Nephron (organoid): ENCODE data around the gene ZFYVE21.

Source experiments
- H3K27ac Mint-ChIP-seq, 3 experiments: 2 replicates each; pipeline ENCODE4 v1.8.0; 2020; ENCODE audit warnings: mixed read lengths in 3 of 3, mild to moderate bottlenecking in 2 of 3, moderate library complexity in 1 of 3
- H3K27me3 Mint-ChIP-seq: 2 replicates; pipeline ENCODE4 v1.8.0; 2021; ENCODE audit warnings: low read depth, mild to moderate bottlenecking, moderate library complexity, mixed read lengths
- H3K36me3 Mint-ChIP-seq: 2 replicates; pipeline ENCODE4 v1.8.0; 2020; ENCODE audit warnings: low read depth, mixed read lengths
- H3K4me1 Mint-ChIP-seq: 2 replicates; pipeline ENCODE4 v1.8.0; 2020; ENCODE audit warnings: mixed read lengths
- H3K4me3 Mint-ChIP-seq, 3 experiments: 2 replicates each; pipeline ENCODE4 v1.8.0; 2020; ENCODE audit warnings: mild to moderate bottlenecking in 3 of 3, mixed read lengths in 3 of 3, moderate library complexity in 2 of 3
- H3K9me3 Mint-ChIP-seq: 2 replicates; pipeline ENCODE4 v1.8.0; 2020; ENCODE audit warnings: mixed read lengths
- TF ChIP-seq, protein P1 (sequence below), 3 experiments: fragments of 200-600 bp; sonication (generic); IDR thresholded peaks; one replicate each; pipeline ENCODE4 v1.5.0; 2021; ENCODE audit warnings: antibody characterized with exemption in 3 of 3; ENCODE audit not compliant: unreplicated experiment in 3 of 3

The ZFYVE21 gene

DNA sequence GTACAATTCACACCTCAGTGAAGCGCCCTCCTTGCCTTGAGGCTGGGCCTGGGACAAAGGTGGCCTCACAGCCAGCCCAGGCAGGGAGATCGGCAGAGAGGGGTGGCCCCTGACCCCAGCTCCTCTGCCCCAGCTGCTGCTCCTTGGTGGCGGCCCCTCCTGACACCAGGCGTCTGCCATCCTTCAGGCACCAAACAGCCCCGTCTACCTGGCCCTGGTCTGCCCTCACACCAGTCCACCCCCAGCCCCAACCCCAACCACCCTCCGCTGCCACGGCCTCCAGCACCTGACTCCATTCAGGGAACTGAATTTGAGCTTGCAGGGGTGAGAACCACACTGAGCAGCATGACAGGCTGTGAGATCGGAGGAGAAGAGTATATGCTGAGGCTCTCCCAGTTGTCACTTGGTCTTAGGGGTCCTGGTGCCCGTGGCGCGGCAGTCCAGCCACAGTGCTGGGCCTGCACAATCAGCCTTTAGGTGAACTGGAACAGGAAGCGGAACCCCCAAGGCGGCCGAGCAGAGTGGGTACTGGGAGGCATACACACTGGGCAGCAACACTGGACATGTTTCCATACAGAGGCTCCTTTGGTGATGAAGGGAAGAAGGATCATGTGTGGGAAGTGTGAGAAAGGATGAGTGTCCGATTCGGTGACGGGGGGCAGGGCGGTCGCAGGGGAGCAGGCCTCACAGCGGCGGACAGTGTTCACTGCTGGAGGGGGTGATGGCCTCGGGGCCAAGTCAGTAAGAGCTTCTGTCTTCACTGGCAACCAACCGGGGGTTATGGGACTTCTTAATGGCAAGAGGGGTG is 18.7 kb downstream of the ZFYVE21 start:
- no peaks in the 10 kb centered on the region for H3K4me1 Mint-ChIP-seq
- H3K4me3 Mint-ChIP-seq: no peak overlapping the region
- TF ChIP-seq, protein P1, sequence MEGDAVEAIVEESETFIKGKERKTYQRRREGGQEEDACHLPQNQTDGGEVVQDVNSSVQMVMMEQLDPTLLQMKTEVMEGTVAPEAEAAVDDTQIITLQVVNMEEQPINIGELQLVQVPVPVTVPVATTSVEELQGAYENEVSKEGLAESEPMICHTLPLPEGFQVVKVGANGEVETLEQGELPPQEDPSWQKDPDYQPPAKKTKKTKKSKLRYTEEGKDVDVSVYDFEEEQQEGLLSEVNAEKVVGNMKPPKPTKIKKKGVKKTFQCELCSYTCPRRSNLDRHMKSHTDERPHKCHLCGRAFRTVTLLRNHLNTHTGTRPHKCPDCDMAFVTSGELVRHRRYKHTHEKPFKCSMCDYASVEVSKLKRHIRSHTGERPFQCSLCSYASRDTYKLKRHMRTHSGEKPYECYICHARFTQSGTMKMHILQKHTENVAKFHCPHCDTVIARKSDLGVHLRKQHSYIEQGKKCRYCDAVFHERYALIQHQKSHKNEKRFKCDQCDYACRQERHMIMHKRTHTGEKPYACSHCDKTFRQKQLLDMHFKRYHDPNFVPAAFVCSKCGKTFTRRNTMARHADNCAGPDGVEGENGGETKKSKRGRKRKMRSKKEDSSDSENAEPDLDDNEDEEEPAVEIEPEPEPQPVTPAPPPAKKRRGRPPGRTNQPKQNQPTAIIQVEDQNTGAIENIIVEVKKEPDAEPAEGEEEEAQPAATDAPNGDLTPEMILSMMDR (IDR thresholded peaks at IDR 0.05; ENCODE audit: unreplicated experiment in 3 of 3): no peak
- no peaks in the 10 kb centered on the region for H3K9me3 Mint-ChIP-seq
- H3K27me3 Mint-ChIP-seq: no peaks in the 10 kb centered on the region
- peaks cover 38% of the 10 kb centered on the region for H3K36me3 Mint-ChIP-seq
- peak overlapping the region in 1 of 3 experiments; percentile 32 for H3K27ac Mint-ChIP-seq

DNA sequence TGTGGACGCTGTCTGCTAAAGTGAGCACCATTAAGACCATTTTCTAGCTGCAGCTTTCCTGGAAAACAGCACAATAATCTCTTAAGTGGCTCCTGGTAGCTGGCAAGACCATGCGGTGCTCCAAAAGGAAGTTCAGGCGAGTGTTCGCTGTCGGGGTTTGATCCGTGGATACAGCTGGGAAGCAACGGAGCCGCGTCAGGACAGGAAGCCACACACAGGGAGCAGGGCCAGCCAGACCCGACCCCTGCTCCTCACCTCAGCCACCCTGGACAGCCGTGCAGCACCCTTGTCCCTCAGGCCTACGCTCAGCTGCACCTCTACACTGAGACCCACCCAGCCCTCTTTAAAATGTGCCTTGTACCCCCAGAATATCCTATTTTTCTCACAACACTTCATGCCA is 19.4 kb downstream of the ZFYVE21 start:
- Mint-ChIP-seq H3K27me3 (no peaks in the 10 kb centered on the region), H3K27ac (peak overlapping the region in 1 of 3 experiments; percentile 32), H3K4me3 (no peak overlapping the region), H3K4me1 (no peaks in the 10 kb centered on the region), H3K36me3 (peaks cover 32% of the 10 kb centered on the region), H3K9me3 (no peaks in the 10 kb centered on the region)
- TF ChIP-seq, protein P1 (IDR thresholded peaks at IDR 0.05; ENCODE audit: unreplicated experiment in 3 of 3): no peak

DNA sequence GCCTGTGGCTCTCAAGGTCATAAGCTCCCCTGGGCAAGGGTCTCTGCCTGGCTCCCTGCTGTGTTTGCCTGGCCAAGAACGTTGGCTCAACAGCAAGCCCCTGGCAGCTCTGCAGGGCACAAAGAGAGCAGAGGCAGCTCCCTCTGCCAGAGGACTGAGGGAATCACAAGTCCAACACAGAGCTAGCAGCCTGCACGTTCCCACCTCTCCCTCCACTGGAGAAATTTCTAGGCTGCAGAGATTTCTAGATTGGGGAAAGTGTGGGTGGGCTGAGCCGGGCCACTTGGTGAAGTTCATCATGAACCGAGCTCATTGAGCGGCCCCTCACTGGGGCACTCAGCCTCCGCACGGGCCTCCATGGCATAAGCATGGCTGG is 19.8 kb downstream of the ZFYVE21 start:
- no peak overlapping the region for H3K4me3 Mint-ChIP-seq
- H3K36me3 Mint-ChIP-seq: peaks cover 34% of the 10 kb centered on the region
- peak overlapping the region in 1 of 3 experiments; percentile 32 for H3K27ac Mint-ChIP-seq
- no peaks in the 10 kb centered on the region for H3K27me3 Mint-ChIP-seq
- TF ChIP-seq, protein P1 (IDR thresholded peaks at IDR 0.05; ENCODE audit: unreplicated experiment in 3 of 3): no peak
- no peaks in the 10 kb centered on the region for H3K4me1 Mint-ChIP-seq
- H3K9me3 Mint-ChIP-seq: no peaks in the 10 kb centered on the region

DNA sequence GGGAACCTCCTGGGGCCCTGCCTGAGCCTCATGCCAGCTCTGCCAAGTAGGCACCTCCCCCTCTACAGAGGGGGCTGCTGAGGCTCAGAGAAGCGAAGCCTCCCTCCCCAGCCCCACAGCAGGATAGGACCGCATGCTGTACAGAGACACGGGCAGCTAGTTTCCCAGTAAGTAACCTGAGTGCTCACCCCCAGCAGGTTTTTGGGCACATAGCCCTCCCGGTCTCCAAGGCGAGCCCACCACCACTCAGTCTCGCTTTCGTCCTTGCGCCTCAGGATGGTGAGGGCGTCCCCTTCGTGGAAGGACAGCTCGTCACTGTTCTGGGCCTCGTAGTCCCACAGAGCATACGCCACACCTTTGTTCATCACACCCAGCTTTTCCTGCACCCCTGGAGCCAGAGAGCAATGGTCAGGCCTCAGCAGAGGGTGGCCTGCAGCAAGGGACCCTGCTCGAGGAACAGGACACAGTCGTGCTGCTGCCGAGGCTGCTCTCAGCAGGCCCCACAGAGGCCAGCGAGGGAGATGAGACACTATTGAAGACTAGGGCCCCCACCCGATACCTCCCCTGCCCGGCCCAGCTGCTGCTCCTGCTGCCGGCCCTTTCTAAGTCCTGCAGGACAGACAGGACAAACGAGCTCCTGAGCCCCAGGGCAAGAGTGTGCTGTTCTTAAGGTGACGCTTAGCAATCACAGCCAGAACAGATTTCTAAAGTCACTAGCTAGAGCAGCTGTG is 20.4 kb downstream of the ZFYVE21 start:
- TF ChIP-seq, protein P1 (IDR thresholded peaks at IDR 0.05; ENCODE audit: unreplicated experiment in 3 of 3): no peak
- H3K27ac Mint-ChIP-seq: peak overlapping the region in 1 of 3 experiments; percentile 17
- no peaks in the 10 kb centered on the region for H3K27me3 Mint-ChIP-seq
- no peaks in the 10 kb centered on the region for H3K9me3 Mint-ChIP-seq
- no peak overlapping the region for H3K4me3 Mint-ChIP-seq
- peaks cover 40% of the 10 kb centered on the region for H3K36me3 Mint-ChIP-seq
- H3K4me1 Mint-ChIP-seq: no peaks in the 10 kb centered on the region

DNA sequence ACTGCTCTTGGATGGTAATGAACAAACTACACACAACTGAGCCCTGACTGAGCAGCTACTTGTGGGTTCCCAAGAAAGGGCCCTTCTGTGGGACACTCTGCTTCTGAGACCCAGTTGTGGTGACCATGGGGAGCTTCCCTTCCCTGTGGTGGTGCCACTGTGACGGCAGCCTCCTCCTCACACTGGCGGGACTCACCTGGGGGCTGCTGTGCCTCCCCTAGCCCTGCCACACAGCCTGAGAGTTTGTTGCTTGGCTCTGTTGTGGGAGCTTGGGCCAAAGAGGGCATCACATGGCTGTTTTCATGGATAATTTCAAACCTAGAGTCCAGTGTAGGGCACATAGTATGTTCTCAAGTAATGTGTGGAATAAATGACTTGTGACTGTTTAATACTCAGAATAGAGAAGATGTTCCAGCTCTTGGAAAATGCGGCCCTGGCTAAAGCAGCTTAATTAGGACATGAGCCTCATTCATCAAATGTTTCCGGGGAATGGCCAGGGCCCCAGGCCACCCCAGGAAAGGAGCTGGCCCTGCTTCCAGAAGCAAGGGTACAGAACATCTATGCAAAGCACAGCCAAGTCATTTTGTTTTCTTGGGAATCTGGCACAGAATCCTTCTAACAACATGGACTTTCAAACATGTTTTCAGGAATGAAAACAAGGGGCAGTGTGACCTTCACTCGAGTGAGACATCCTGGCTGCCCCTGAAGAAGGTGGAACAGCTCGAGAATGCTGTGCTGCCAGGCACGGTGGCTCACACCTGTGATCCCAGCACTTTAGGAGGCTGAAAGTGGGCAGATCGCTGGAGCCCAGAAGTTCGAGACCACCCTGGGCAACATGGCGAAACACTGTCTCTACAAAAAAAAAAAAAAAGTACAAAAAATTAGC is 21.2 kb downstream of the ZFYVE21 start:
- H3K36me3 Mint-ChIP-seq: peaks cover 45% of the 10 kb centered on the region
- no peaks in the 10 kb centered on the region for H3K9me3 Mint-ChIP-seq
- TF ChIP-seq, protein P1 (IDR thresholded peaks at IDR 0.05; ENCODE audit: unreplicated experiment in 3 of 3): no peak
- no peaks in the 10 kb centered on the region for H3K4me1 Mint-ChIP-seq
- no peak overlapping the region for H3K27ac Mint-ChIP-seq
- H3K4me3 Mint-ChIP-seq: no peak overlapping the region
- no peaks in the 10 kb centered on the region for H3K27me3 Mint-ChIP-seq
